Skeletal muscle cell (primary cell): ENCODE measurements around the gene VPS11.

ENCODE experiments used
- DNase-seq: peaks from one replicate; pipeline ENCODE4 v3.0.0-alpha.2; 2010; ENCODE audit warnings: low read depth
- H3K4me3 ChIP-seq: 2 replicates; pipeline ENCODE4 v1.5.1; 2011; ENCODE audit warnings: low read depth, mild to moderate bottlenecking, control low read depth, low read length, moderate library complexity

Gene VPS11

DNA sequence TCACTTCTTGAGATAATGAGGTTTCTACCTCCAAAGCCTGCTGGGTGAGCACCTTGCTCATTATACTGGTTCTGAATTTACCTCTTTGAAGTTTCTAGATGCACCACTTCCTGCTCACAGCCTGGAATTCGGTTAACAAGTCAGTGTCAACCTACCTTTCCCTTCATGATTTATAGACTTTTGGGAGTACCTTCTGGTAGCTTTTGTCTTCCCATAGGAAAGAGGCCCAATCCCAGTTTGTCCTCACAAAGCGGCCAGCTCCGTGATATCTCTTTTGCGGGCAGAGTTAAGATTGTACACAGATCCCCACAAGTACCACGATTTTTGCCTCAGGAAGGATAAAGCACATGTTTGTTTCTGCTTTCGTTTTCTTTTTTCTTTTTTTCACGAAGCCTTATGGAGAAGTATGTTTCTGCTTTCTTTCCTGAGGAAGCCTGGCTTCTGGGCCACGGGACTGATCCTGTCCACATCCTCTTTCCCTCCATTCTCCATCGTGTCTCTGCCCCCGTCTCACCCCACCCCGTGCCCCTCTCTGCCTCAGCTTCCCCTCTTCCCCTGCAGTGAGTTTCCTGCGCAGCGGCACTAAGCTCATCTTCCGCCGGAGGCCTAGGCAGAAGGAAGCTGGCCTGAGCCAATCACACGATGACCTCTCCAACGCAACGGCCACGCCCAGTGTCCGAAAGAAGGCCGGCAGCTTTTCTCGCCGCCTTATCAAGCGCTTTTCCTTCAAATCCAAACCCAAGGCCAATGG lies 48.0 kb downstream of the VPS11 start:
- no peak for DNase-seq
- no peak overlapping the region for H3K4me3 ChIP-seq

DNA sequence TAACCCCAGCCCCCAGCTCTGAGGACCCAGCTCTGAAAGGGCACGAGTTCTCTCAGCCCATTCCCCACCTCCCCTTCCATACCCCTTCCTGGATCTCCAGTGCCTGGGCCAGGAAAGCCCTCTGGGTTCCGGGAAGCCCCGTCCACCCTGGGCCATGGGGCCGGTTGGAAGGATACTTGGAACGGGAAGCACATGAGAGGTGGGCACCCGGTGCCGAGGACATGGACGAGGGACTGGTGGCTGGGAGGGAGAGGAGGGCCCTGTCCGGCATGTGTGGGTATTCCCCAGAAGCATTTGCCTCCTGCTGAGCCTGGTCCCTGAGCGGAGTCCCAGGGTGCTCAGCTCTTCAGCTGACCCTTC lies 48.6 kb downstream of the VPS11 start:
- H3K4me3 ChIP-seq, result no peak overlapping the region
- no peak for DNase-seq

DNA sequence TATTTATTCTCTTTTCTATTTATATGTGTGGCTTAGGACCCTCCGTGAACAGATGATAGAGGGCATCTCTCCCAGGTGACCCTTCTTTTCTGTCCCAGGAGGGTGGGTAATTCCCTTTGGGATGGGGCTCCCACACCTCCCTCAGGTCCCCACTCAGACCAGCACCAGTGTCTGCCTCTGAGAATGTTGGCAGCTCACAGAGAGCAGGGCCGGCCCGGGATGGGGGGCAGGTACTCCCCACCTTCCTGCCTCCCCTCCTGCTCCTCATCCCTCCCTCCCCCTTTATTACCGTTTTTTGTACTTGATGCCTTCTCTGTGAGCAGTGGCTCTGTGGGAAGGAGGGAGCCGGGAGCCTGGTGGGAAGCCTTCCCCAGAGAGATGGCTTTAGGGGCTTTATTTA lies 49.0 kb downstream of the VPS11 start:
- no peak overlapping the region for H3K4me3 ChIP-seq
- no peak for DNase-seq

DNA sequence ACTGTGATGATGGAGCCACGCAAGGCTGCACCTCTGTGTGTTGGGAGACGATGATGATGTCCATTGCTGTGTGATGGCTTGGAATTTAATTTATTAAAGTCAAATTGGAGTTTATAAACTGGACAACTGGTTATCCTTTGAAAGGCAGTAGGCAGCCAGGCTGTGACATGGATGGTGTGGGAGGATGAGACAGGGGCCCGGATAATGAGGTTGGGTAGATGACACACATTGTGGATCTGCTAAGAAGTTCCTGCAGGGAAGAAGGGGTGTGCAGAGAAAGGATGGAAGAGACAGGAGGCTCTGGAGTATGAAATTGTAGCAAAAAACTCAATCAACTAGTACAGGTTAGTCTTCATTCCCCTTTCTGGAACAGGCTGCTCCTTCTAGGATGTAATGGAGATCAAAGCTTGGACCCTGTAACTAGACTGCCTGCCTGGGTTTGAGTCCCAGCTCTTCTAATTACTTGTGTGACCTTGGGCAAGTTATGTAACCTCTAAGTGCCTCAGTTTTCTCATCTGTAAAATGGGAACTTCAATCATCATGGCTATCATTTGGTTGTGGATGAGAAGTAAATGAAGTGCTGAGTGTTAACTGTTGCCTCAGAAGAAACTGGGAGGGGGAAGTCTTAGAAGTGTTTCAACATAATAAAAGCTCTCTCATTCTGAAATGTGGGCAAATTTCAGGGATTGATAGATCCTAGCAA lies 49.5 kb downstream of the VPS11 start:
- no peak for DNase-seq
- no peak overlapping the region for H3K4me3 ChIP-seq

DNA sequence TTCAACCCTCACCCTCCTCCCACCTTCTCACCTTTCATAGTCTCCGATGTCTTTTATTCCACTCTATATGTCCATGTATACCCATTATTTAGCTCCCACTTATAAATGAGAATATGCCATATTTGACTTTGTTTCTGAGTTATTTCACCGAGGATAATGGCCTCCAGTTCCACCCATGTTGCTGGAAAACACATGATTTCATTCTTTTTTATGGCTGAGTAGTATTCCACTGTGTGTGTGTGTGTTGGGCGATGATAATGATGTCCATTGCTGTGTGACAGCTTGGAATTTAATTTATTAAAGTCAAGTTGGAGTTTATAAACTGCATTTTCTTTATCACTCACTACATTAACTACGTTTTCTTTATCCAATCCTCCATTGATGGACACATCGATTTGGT lies 50.6 kb downstream of the VPS11 start:
- no peak for DNase-seq

DNA sequence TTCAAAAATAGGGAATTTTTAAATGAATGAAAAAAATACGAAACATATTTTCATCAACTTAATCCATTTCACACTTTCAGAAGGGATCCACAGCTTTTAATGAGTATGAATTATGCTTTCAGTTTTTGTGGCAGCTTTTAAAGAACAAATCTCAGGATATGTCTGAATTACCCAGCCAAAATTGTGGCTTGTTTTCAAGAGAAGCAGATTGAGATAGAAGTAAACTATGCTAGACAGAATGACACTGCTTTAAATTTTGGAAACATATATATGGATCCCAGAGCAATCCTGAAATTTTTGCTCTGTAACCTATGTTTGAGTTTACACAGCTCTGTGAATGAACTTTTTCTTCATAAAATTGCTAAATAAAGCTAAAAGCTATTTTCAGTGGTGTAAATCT lies 51.3 kb downstream of the VPS11 start:
- H3K4me3 ChIP-seq, result no peak overlapping the region

More for the DNA sequence above, 50.6 kb downstream of the VPS11 start:
- H3K4me3 ChIP-seq, result no peak overlapping the region

DNA sequence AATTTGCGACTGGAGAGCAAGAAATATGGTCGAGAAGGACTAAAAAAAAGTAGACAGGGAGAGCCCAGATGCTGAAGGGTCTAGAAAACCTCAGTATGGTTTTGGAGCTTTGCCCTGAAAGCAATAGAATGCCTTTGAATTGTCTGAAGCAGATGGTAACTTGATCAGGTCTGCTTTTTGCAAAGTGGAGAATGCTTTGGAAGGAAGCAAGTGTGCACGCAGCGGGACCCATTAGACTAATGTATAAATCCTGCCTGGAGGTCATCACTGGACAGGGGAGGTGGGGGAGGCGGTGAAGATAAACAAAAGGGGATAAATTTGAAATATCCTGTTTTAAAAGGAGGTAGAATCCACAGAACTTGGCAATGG lies 53.0 kb downstream of the VPS11 start:
- DNase-seq, result no peak
- H3K4me3 ChIP-seq, result peak overlapping the region; percentile 84

More for the DNA sequence above, 51.3 kb downstream of the VPS11 start:
- no peak for DNase-seq

DNA sequence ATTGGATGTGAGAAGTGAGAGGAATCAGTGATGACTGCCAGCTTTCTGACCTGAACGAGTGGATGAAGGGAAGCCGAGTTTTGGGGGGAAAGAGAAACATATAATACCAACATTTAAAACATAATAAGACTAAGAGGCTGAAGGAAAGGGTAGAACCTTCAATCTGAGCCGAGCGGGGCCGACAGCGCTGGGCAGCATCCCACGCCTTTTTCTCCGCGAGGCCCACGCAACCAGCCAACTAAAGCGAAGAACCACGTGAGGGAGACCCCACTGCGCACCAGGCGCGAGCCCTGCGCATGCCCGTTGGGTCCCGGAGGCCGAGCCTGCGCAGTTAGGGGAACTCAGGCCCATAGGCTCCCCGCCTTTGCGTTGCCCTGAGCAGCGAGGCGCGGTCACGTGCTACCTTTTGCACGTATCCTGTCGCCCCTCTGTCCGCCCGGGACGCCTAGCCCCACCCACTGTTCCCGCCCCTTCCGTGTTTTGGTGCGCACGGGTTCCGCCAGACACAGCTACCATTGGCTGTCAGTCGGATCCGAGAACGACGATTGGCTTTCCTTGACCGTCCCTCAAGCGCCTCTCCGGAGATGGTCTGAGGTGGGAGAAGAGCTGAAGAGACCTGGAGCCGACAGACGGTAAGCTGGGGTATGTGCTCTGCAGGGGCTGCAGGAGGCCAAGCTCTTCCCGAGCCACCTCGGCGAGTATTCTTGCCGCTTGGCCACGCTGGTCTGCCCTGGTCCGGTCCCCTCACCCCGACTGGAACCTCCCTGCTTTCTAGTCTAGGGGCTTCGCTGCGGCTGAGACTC lies 53.6 kb downstream of the VPS11 start, which contains the start of gene HINFP:
Gene HINFP, plus strand, starts transcription at position 573 of the 803 bp plus-strand sequence. CDS start 5,365 bp downstream, outside the sequence.
- peak within 1 kb of the TSS; percentile 84 for H3K4me3 ChIP-seq
- peak; percentile 97 for DNase-seq

DNA sequence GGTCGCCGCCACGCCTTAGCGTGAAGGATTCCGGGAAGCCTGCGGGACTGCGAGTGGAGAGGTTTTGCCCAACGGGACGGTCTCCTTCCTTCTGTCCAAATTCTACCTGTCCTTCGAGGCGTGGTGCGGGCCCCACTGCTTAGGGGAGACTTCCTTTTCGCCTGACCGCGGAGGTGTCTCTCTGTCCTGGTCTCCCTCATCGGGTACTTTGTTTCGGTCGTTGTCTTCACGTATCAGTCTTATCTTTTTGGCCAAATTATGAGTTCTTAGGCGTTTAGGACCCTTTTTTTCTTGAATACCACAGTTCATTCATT lies 54.1 kb downstream of the VPS11 start:
- H3K4me3 ChIP-seq, result peak overlapping the region; percentile 84
- no peak for DNase-seq

DNA sequence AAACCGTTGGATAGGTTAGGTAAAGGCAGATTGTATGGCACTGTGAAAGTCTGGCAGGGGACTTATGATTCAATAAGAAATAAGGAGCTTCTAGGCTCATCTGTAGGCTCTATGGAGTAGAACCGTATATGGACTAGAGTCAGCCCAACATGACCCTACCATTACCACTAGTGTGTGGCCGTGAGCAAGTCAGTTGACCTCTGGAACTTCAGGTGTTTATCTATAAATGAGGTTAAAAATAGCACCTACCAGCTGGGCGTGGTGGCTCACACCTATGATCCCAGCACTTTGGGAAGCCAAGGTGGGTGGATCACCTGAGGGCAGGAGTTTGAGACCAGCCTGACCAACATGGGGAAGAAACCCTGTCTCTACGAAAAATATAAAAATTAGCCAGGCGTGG lies 58.2 kb downstream of the VPS11 start:
- DNase-seq, result no peak
- H3K4me3 ChIP-seq, result no peak overlapping the region

DNA sequence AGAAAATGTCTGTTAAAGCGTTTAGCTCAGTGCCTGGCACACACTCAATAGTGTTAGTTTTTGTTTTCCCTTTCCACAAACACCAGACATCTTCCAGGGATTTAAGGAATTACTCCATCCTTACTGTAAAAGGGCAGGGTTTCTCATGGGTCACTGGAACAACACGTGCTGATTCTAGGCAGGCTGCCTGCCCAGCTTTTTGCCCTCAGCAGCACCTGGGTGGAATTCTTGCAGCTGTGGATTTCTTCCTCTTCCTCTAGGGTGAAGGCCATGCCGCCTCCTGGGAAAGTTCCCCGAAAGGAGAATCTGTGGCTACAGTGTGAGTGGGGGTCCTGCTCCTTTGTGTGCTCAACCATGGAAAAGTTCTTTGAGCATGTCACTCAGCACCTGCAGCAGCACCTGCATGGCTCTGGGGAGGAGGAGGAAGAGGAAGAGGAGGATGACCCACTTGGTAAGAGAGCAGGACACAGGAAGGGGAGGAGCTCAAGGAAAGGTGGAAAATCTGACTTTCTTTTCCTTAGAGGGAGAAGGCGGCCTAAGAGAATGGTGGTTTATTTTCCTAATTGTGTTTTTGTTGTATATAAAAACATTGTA lies 59.2 kb downstream of the VPS11 start:
- DNase-seq, result no peak
- no peak overlapping the region for H3K4me3 ChIP-seq

DNA sequence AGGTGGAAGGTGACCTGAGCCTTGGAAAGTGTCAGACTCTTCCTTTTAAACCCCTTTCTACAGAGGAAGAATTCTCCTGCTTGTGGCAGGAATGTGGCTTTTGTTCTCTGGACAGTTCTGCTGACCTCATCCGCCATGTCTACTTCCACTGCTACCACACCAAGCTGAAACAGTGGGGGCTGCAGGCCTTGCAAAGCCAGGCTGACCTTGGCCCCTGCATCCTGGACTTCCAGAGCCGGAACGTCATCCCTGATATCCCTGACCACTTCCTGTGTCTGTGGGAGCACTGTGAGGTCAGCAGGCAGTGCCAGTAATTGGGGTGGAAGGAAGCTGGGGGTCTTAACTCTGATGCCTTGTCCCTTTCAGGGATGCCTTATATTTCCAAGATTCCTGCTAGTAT lies 63.0 kb downstream of the VPS11 start:
- H3K4me3 ChIP-seq, result no peak overlapping the region
- DNase-seq, result no peak
